Liver (tissue), 9 donors: Measurements from ENCODE around the gene BTNL8. TPM values are rescaled to one million over a fixed set of nuclear protein-coding genes. Genes with fewer than 3 reads are reported as not detected.

Experiments used
- DNase-seq: peaks from one replicate; pipeline ENCODE4 v3.0.0-alpha.2; 2017; ENCODE audit warnings: low spot score
- H3K27ac ChIP-seq, 2 donors: one replicate each; pipeline ENCODE4 v1.7.0; 2013; ENCODE audit warnings: inconsistent platforms in 2 of 2, low read length in 2 of 2, control low read depth in 1 of 2, low read depth in 1 of 2, mild to moderate bottlenecking in 1 of 2
- H3K27me3 ChIP-seq, 4 donors: one replicate each; pipeline versions ENCODE4 v1.6.1 to v1.7.0; 2013; ENCODE audit warnings: low read length in 3 of 4, inconsistent platforms in 1 of 4, mild to moderate bottlenecking in 1 of 4, moderate library complexity in 1 of 4; ENCODE audit not compliant: control insufficient read depth in 4 of 4, insufficient read depth in 4 of 4
- H3K36me3 ChIP-seq, 4 donors: one replicate each; pipeline versions ENCODE4 v1.6.1 to v1.7.0; 2013; ENCODE audit warnings: low read length in 3 of 4, mild to moderate bottlenecking in 3 of 4, low read depth in 1 of 4, moderate library complexity in 1 of 4; ENCODE audit not compliant: control insufficient read depth in 4 of 4, insufficient read depth in 3 of 4
- H3K4me1 ChIP-seq, 4 donors: one replicate each; pipeline versions ENCODE4 v1.6.1 to v1.7.0; 2013; ENCODE audit warnings: low read length in 3 of 4, mild to moderate bottlenecking in 3 of 4, moderate library complexity in 1 of 4; ENCODE audit not compliant: control insufficient read depth in 4 of 4, insufficient read depth in 4 of 4
- H3K4me3 ChIP-seq, 3 donors: one replicate each; pipeline versions ENCODE4 v1.6.1 to v1.7.0; 2013; ENCODE audit warnings: low read length in 3 of 3, control low read depth in 1 of 3, low read depth in 1 of 3, mild to moderate bottlenecking in 1 of 3
- H3K9ac ChIP-seq, 2 donors: one replicate each; pipeline ENCODE4 v1.7.0; 2013; ENCODE audit warnings: low read length in 2 of 2, mild to moderate bottlenecking in 2 of 2, moderate library complexity in 2 of 2, control low read depth in 1 of 2, low read depth in 1 of 2
- H3K9me3 ChIP-seq, 4 donors: one replicate each; pipeline versions ENCODE4 v1.6.1 to v1.7.0; 2013; ENCODE audit warnings: low read length in 3 of 4; ENCODE audit not compliant: control insufficient read depth in 4 of 4
- EGR1 ChIP-seq, 2 donors: IDR thresholded peaks; 2 replicates each; pipeline ENCODE4 v1.6.1; 2016 to 2018; ENCODE audit warnings: antibody characterized with exemption in 2 of 2, low read depth in 2 of 2
- FOXA1 ChIP-seq: IDR thresholded peaks from 2 replicates; pipeline ENCODE4 v1.6.1; 2016; ENCODE audit warnings: antibody characterized with exemption
- FOXA2 ChIP-seq: IDR thresholded peaks from 2 replicates; pipeline ENCODE4 v1.6.1; 2016; ENCODE audit warnings: antibody characterized with exemption
- GABPA ChIP-seq, 2 donors: IDR thresholded peaks in 1 of 2; conservative IDR thresholded peaks in 1 of 2; 2 replicates each; pipeline ENCODE4 v1.6.1; 2016; ENCODE audit warnings: antibody characterized with exemption in 2 of 2, mild to moderate bottlenecking in 1 of 2, moderate library complexity in 1 of 2
- HNF4A ChIP-seq, 2 donors: conservative IDR thresholded peaks; 2 replicates each; pipeline ENCODE4 v1.6.1; 2016; ENCODE audit warnings: antibody characterized with exemption in 2 of 2, mild to moderate bottlenecking in 2 of 2
- HNF4G ChIP-seq: IDR thresholded peaks from 2 replicates; pipeline ENCODE4 v1.6.1; 2016; ENCODE audit warnings: antibody characterized with exemption
- JUND ChIP-seq, 2 donors: IDR thresholded peaks; 2 replicates each; pipeline ENCODE4 v1.6.1; 2016; ENCODE audit warnings: antibody characterized with exemption in 2 of 2
- NR2F2 ChIP-seq: IDR thresholded peaks from 2 replicates; pipeline ENCODE4 v1.6.1; 2016; ENCODE audit warnings: antibody characterized with exemption
- RAD21 ChIP-seq, 2 donors: IDR thresholded peaks; 2 replicates each; pipeline ENCODE4 v1.6.1; 2016; ENCODE audit warnings: antibody characterized with exemption in 2 of 2, mild to moderate bottlenecking in 2 of 2
- RXRA ChIP-seq, 2 donors: IDR thresholded peaks; 2 replicates each; pipeline ENCODE4 v1.6.1; 2017 to 2018; ENCODE audit warnings: antibody characterized with exemption in 2 of 2, mild to moderate bottlenecking in 1 of 2
- SP1 ChIP-seq: IDR thresholded peaks from 2 replicates; pipeline ENCODE4 v1.6.1; 2018; ENCODE audit warnings: antibody characterized with exemption, mild to moderate bottlenecking
- TAF1 ChIP-seq: conservative IDR thresholded peaks from 2 replicates; pipeline ENCODE4 v1.6.1; 2016; ENCODE audit warnings: antibody characterized with exemption, mild to moderate bottlenecking
- YY1 ChIP-seq: IDR thresholded peaks from 2 replicates; pipeline ENCODE4 v1.6.1; 2016; ENCODE audit warnings: antibody characterized with exemption, mild to moderate bottlenecking
- WGBS: extraction: QIAGEN DNeasy Blood & Tissue Kit; methylation state at CpG from one replicate; pipeline ENCODE4 v1.1.7; 2013; 5-methylcytosine and 5-hydroxymethylcytosine counted together
- polyA plus RNA-seq, 2 donors: library from polyadenylated mRNA; stranded (reverse) in 1 of 2; unstranded in 1 of 2; fragments of 200-250 nt in 1 of 2; fragments of >200 nt in 1 of 2; fragmentation: Nextera tagmentation in 1 of 2; extraction: Ambion mirVana in 1 of 2; gene quantifications; one replicate each; pipeline versions ENCODE4 v1.2.1 to v1.2.3, GENCODE V29; 2013 to 2015
- total RNA-seq, 2 donors: library from RNA; depleted of rRNA; stranded (reverse); fragments of >200 nt; gene quantifications; one replicate each; pipeline ENCODE4 v1.2.3, GENCODE V29; 2014
- TF ChIP-seq, protein P1 (sequence below): IDR thresholded peaks from 2 replicates; pipeline ENCODE4 v1.6.1; 2016; ENCODE audit warnings: antibody characterized with exemption
- TF ChIP-seq, protein P2 (sequence below): fragments of 150-350 bp; IDR thresholded peaks from 2 replicates; pipeline ENCODE4 v1.5.1; 2017; ENCODE audit warnings: improper control_type of control experiment, low read depth, low read length; ENCODE audit not compliant: missing input control
- TF ChIP-seq, protein P3 (sequence below): IDR thresholded peaks from 2 replicates; pipeline ENCODE4 v1.6.1; 2016; ENCODE audit warnings: antibody characterized with exemption, mild to moderate bottlenecking
- TF ChIP-seq, protein P4 (sequence below): IDR thresholded peaks from 2 replicates; pipeline ENCODE4 v1.6.1; 2016; ENCODE audit warnings: antibody characterized with exemption
- TF ChIP-seq, protein P5 (sequence below): IDR thresholded peaks from 2 replicates; pipeline ENCODE4 v1.6.1; 2016; ENCODE audit warnings: antibody characterized with exemption
- donor health status: healthy.
- donor health status: healthy.
- donor health status: healthy.
- donor health status: healthy.
- donor health status: healthy.

Gene BTNL8
- total and polyA plus RNA-seq, 4 donors, result 0.14 to 0.67 (median 0.56) TPM

DNA sequence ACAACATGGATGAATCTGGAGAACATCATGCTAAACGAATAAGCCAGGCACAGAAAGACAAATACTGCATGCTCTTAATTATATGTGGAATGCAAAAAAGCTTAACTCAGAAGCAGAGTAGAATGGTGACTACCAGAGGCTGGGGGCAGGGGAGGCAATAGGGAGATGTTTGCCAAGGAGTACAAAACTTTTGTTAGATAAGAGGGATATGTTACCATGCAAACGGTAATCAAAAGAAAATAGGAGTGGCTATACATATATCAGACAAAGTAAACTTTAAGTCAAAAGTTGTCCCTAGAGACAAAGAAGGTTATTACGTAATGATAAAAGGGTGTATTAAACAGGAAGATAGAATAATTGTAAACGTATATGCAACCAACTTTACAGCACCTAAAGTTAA is 71.9 kb downstream of the BTNL8 start:
- peaks cover 0 to 4% (median 0%) of the 10 kb centered on the region in 4 donors for H3K9me3 ChIP-seq
- no peak overlapping the region for H3K4me3 ChIP-seq
- no peaks in the 10 kb centered on the region for H3K4me1 ChIP-seq
- peaks cover 0 to 6% (median 0%) of the 10 kb centered on the region in 4 donors for H3K27me3 ChIP-seq
- no peaks in the 10 kb centered on the region for H3K36me3 ChIP-seq
- no peak overlapping the region for H3K27ac ChIP-seq
- DNase-seq, result no peak
- TF ChIP-seq, protein P1, sequence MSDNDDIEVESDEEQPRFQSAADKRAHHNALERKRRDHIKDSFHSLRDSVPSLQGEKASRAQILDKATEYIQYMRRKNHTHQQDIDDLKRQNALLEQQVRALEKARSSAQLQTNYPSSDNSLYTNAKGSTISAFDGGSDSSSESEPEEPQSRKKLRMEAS, result no peak
- TF ChIP-seq YY1 (no peak), HNF4G (no peak), GABPA (IDR thresholded peaks at IDR 0.05 in 1 of 2, conservative IDR thresholded peaks at IDR 0.05 in 1 of 2) (no peak), NR2F2 (no peak), HNF4A (conservative IDR thresholded peaks at IDR 0.05) (no peak), SP1 (no peak), FOXA1 (no peak), RAD21 (IDR thresholded peaks at IDR 0.05) (no peak), RXRA (IDR thresholded peaks at IDR 0.05) (no peak), JUND (IDR thresholded peaks at IDR 0.05) (no peak), EGR1 (IDR thresholded peaks at IDR 0.05; ENCODE audit: low read depth in 2 of 2) (no peak), TAF1 (no peak), FOXA2 (no peak)
- TF ChIP-seq, protein P2, sequence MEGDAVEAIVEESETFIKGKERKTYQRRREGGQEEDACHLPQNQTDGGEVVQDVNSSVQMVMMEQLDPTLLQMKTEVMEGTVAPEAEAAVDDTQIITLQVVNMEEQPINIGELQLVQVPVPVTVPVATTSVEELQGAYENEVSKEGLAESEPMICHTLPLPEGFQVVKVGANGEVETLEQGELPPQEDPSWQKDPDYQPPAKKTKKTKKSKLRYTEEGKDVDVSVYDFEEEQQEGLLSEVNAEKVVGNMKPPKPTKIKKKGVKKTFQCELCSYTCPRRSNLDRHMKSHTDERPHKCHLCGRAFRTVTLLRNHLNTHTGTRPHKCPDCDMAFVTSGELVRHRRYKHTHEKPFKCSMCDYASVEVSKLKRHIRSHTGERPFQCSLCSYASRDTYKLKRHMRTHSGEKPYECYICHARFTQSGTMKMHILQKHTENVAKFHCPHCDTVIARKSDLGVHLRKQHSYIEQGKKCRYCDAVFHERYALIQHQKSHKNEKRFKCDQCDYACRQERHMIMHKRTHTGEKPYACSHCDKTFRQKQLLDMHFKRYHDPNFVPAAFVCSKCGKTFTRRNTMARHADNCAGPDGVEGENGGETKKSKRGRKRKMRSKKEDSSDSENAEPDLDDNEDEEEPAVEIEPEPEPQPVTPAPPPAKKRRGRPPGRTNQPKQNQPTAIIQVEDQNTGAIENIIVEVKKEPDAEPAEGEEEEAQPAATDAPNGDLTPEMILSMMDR, result no peak
- TF ChIP-seq, protein P3, sequence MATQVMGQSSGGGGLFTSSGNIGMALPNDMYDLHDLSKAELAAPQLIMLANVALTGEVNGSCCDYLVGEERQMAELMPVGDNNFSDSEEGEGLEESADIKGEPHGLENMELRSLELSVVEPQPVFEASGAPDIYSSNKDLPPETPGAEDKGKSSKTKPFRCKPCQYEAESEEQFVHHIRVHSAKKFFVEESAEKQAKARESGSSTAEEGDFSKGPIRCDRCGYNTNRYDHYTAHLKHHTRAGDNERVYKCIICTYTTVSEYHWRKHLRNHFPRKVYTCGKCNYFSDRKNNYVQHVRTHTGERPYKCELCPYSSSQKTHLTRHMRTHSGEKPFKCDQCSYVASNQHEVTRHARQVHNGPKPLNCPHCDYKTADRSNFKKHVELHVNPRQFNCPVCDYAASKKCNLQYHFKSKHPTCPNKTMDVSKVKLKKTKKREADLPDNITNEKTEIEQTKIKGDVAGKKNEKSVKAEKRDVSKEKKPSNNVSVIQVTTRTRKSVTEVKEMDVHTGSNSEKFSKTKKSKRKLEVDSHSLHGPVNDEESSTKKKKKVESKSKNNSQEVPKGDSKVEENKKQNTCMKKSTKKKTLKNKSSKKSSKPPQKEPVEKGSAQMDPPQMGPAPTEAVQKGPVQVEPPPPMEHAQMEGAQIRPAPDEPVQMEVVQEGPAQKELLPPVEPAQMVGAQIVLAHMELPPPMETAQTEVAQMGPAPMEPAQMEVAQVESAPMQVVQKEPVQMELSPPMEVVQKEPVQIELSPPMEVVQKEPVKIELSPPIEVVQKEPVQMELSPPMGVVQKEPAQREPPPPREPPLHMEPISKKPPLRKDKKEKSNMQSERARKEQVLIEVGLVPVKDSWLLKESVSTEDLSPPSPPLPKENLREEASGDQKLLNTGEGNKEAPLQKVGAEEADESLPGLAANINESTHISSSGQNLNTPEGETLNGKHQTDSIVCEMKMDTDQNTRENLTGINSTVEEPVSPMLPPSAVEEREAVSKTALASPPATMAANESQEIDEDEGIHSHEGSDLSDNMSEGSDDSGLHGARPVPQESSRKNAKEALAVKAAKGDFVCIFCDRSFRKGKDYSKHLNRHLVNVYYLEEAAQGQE, result no peak
- TF ChIP-seq, protein P4, sequence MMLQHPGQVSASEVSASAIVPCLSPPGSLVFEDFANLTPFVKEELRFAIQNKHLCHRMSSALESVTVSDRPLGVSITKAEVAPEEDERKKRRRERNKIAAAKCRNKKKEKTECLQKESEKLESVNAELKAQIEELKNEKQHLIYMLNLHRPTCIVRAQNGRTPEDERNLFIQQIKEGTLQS, result no peak
- TF ChIP-seq, protein P5, sequence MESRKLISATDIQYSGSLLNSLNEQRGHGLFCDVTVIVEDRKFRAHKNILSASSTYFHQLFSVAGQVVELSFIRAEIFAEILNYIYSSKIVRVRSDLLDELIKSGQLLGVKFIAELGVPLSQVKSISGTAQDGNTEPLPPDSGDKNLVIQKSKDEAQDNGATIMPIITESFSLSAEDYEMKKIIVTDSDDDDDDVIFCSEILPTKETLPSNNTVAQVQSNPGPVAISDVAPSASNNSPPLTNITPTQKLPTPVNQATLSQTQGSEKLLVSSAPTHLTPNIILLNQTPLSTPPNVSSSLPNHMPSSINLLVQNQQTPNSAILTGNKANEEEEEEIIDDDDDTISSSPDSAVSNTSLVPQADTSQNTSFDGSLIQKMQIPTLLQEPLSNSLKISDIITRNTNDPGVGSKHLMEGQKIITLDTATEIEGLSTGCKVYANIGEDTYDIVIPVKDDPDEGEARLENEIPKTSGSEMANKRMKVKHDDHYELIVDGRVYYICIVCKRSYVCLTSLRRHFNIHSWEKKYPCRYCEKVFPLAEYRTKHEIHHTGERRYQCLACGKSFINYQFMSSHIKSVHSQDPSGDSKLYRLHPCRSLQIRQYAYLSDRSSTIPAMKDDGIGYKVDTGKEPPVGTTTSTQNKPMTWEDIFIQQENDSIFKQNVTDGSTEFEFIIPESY, result no peak
- no peak overlapping the region for H3K9ac ChIP-seq
- WGBS, result 70% methylated on average over 4 of the region's 4 CpGs
